Stimulated activated naive CD8-positive, alpha-beta T cell treated with anti-CD3 and anti-CD28 coated beads, Interleukin-15, Interleukin-2, amounts not matched to agents 100 U/mL and 50 U/mL, for 24 hours (primary cell): ENCODE results near the gene PDGFD.
"Not testable (repeated sequence)": the region's sequence is repeated elsewhere in the genome, so short reads cannot be mapped to it uniquely, and the experiment has no call there.

Experiments used
- ATAC-seq: fragments of 150-1000 bp; cut with Tn5 transposase; one replicate; pipeline ENCODE4 v1.10.0; 2021
- DNase-seq: peaks from one replicate; pipeline ENCODE4 v3.0.0; 2021

PDGFD gene

DNA sequence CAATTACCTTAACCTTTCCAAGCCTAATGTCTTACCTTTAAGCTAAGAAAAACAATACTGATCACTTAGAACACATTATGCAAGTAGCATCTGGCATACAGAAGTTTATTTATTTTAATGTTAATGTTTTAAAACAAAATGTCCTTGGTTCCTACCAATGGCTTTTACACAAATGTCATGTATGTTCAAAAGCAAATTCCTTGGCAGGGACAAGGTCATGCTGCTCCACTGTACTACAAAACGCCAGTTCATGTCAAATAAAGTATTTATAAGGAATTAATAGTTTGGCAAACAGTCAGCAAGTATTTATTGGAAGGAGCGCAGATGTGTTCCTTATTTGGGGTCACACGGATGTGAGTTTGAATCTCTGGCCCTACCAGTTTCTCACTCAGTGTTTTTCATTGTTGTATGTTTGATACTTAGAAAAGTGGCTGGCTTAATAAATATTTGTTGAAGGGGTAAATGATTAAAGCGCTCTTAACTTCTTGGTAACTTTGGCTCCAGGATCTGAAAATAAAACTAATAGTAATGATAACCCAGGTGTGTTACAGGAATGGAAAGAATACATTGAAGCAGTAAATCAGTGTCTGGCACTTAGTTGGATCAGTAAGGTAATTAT lies 108.9 kb downstream of the PDGFD start:
- ATAC-seq (no peak), DNase-seq (no peak)

DNA sequence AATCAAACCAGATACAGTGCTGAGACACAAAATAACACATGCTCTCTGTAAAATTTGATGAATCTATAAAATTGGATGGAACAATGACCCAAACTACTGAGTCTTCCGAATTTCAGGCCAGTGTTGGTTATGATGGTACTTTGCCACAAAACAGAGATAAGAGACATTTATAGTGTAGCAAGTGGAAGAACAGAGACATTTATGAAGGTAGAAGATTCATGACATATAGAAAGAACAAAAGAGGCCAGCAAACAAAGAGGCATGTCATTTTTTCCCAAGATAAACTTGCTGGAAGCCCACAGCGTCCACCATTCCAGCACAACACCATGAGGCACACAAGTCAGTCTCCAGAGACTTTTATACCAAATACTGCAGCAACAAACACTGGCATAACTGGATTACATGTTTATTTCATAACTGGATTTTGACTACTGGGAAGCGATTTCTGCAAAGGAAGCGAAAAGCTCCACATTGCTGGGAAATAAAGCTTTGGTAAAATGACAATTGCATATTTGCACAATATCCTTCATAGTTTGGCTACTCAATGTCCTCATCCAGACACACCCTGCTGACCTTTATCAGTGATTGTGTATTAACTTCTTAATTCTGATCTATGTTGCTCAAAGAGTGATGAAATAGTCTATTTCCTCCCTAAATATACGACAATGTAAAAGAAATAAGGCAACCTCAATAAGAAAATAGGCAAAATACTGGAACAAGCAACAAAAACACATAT lies 110.0 kb downstream of the PDGFD start:
- ATAC-seq: no peak
- no peak for DNase-seq

DNA sequence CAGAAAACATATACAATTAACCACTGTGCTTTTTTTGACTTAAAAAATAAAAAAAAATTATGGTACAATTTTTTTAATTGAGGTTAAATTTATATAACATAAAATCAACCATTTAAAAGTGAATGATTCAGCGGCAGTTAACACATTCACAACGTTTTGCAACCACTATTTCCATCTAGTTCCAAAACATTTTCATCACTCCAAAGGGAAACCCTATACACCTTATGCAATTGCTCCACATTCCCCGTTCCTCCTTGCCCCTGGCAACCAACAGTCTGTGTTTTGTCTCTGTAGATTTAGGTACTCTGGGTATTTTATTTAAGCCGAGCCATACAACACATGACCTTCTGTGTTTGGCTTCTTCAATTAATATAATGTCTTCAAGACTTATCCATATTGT lies 112.2 kb downstream of the PDGFD start:
- no peak for ATAC-seq
- no peak for DNase-seq

DNA sequence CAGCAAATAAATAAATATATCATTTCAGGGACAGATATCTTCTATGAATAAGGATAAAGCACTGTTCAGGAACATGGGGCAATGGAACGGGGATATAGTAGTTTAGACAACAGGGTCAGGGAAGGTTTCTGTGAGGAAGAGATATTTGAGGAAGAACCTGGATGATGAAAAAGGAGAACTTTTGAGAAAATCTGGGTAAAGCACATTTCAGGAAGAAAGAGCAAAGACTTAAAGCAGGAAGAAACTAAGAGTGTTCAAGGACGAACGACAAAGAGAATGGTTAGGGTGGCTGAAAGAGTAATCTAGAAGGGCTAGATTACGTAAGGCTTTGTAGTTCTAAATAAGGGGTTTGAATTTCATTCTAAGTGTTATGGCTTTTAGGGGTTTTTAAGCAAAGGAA lies 114.8 kb downstream of the PDGFD start:
- ATAC-seq (no peak), DNase-seq (no peak)

DNA sequence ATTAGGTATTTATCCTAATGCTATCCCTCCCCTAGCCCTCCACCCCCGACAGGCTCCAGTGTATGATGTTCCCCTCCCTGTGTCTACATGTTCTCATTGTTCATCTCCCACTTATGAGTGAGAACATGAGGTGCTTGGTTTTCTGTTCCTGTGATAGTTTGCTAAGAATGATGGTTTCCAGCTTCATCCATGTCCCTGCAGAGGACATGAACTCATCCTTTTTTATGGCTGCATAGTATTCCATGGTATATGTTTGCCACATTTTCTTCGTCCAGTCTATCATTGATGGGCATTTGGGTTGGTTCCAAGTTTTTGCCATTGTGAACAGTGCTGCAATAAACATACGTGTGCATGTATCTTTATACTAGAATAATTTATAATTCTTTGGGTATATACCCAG lies 117.1 kb downstream of the PDGFD start:
- not testable (repeated sequence) for ATAC-seq, DNase-seq

DNA sequence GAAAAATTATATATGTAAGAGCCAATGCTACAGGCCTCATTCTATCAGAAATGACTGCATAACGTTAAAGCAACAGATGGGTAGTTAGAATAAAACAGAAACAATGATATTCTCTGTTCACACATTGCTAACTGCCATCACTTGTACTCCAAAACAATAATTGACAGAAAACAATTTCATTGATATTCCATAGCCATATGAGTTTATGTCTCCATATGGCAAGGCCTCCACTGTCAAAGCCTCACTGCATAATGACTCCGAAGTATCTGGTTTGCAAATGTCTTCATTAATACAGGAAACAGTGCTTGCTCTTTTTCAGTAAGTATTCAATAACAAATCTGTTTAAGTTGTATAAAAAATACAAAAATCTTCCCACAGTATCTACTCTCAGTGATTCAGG lies 117.6 kb downstream of the PDGFD start:
- ATAC-seq (no peak), DNase-seq (no peak)

DNA sequence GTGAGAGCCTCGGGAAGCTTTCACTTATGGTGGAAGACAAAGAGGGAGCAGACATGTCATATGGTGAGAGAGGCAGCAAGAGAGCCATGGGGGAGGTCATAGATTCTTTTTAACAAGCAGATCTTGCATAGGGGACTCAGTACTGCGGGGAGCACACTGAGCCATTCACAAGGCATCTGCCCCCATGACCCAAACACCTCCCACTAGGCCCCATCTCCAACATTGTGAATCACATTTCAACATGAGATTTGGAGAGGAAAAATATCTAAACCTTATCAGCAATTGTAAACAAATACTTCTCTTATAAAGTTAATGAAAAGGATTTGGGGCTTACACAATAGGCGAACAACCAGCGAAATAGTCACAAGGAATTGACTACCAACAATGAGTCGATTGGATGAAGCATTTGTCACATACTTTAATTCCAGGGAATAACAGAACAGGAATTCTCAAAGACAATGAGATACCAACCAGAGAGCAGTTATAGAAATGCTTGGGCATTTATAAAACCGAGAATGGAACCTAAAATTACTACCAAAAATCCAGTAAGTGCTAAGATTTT lies 120.2 kb downstream of the PDGFD start:
- ATAC-seq (no peak), DNase-seq (no peak)

DNA sequence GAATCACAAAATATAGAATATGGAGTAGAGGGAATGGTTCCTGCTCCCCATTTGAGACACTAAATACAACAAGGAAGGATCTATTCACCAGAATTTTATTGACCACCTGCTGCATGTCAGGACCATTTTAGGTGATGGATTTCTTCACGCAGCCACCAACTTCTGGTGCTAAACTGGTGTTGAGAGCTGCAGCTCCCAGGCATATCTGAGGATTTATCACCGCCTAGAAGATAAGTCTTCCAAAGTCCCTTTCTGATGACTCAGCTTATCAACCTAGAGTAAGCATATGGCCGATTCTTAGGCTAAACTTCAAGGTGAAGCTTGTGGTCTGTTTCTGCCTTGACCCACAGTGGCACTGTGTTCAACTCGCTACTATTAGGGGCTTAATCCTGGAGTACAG lies 120.8 kb downstream of the PDGFD start:
- ATAC-seq: no peak
- no peak for DNase-seq

DNA sequence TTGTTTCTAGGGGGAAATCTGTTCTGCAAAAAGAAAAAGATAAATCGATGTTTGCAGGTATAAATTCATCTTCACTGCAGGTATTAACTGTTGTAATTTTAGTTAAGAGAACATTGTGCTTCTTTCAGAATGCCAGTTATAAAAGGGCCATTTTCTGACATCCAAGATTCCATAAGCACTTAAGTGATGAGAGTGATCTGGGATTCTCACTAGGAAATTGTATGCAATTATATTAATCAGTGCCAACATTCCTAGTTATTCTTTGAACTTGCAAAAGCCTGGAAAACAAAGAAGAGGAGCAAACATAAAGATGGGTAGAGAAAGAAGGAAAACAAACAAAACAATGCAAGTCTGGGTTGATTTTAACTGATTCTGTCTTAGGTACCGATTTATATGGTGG lies 122.2 kb downstream of the PDGFD start:
- DNase-seq (no peak), ATAC-seq (no peak)

DNA sequence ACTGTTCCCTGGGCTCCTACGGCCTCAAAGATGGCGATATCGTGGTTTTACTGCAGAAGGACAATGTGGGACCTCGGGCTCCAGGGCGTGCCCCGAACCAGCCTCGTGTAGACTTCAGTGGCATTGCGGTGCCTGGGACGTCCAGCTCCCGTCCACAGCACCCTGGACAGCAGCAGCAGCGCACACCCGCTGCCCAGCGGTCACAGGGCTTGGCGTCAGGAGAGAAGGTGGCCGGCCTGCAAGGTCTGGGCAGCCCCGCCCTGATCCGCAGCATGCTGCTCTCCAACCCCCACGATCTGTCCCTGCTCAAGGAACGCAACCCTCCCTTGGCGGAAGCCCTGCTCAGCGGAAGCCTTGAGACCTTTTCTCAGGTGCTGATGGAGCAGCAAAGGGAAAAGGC lies 127.0 kb downstream of the PDGFD start:
- no peak for DNase-seq
- ATAC-seq: no peak

DNA sequence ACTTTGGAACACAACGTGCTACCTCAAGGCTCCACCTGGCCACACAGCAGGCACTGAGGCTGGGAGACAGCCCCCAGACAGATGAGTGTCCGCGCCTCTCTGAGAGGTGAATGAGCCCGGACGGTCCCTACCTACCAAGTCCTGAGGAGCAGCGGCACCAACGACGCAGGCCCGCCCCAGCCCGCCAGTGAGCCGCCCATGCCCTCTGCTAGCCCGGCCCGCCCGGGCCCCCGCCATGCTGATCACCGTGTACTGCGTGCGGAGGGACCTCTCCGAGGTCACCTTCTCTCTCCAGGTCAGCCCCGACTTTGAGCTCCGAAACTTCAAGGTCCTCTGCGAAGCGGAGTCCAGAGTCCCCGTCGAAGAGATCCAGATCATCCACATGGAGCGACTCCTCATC lies 127.4 kb downstream of the PDGFD start, which contains the start of gene DDI1:
DDI1 (plus strand) TSS at position 53 of the 400 bp plus-strand sequence; CDS start at position 236, 183 bp downstream.
- DNase-seq (no peak), ATAC-seq (no peak)

DNA sequence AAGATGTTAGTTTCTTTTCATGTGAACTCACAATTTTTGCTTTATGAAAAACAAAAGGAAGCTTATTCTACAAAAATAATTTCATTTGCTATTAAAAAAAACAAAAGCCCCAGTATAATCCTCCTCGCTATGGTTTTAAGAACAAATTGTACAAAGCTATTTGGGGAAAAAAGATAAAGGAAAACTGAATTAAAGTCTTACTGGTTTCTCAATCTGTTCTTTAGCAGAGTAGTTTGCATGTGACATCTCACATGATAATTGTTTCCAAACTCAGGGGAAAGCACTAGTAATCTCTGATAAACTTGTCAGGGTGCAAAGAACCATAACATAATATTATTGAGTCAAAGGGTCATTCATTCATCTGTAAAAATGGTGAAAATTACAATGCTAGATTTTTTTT lies 130.4 kb downstream of the PDGFD start:
- DNase-seq (no peak), ATAC-seq (no peak)

DNA sequence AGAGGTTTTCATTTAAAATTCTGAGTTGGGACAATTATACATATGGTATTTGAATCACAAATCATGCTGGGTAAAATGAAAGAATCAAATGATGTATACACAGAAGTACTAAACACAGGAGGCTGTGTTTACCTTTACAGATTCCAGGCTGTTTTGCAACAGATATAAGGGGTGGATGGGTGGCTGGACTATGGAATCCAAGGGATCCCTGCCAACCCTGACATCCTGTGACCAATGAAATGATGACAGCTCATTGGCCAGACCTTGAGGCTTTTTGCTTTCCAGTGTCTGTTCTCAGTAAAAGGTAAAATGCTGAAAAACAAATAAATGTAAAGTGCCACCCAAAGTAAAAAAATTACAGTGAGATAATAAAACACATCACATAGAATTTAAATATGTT lies 130.8 kb downstream of the PDGFD start:
- ATAC-seq: no peak

DNA sequence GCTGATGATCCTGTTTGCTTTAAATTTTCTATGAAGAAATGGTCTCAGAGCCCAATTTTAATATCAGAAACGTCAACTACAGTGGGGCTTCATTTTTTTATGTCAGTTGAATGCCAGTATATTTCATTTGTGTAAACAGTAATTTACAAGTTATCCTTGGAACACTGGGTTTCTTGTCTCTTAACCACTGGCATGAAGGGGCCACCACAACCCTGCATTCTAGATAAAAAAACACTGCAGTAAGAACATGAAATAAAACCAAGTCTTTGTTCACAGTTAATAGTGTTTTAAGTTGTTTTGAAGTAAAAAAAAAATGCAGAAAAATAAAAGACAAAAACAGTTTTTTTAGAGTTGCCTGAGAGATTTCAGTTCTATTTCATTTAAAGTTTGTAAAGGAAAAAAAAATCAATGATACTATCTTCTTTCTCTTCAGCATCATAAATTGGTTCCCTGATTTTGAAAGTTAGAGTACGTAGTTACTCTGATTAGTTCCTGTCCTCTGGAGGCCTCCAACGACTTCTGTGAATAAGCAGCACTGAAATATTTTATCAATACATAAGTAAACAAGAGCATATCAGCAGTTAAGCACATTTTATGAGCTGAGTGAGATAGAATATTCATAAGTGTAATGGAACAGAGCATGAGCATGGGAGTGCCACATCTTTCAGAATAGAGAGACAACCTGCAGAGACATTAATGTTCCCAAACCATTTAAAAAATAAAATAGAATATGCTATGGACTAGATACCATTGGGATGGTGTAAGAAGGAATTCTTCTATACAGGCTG lies 135.3 kb downstream of the PDGFD start:
- DNase-seq (no peak), ATAC-seq (no peak)

More for the DNA sequence above, 130.8 kb downstream of the PDGFD start:
- DNase-seq: no peak

DNA sequence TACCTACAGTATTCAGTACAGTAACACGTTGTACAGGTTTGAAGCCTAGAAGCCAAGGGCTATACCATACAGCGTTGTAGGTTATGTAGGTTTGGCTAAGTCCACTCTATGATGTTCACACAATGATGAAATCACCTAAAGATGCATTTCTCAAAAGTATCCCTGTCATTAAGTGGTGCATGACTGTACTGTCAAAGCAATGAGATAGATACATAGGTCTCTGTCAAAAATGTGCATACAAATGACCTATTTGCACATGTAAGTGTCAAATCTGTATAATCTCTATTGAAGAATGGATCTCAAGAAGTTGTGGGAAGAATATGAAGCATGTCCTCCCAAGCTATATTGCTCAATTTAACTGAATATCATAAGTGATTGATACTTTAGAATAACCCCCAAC lies 139.4 kb downstream of the PDGFD start:
- ATAC-seq (no peak), DNase-seq (no peak)

DNA sequence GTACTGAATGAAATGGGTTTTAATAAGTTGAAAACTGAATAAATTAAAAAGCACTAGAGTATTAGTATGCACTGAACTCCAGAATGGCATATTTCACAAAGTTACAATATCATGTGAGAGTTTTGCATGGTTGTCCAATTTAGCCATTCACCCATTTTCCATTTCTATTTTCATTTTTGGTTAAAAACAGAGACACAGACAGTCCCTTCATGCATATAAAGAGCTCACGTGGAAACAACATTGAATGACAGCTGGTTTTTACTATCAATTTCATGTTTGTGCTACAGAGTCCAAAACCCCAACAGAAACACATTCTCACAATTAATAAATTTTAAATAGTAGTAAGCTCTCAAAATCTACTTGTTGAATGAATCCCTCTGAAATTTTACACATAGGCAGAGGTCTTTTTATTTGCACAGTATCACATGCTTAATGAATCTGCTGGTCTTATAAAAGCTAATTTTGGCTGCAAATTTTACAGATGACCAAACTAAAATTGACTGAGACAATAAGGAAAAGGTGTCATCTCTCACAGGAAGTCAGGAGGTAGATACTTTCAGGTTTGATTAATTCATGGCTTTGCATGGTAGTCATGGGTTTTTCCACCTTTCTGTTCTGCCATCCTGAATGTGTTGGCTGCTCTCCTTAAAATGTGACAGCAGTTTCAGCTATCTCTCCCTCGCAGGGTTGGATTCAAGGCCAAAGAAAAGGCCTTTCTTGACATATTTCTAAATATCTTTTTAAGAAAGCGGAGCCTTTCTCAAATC lies 148.1 kb downstream of the PDGFD start:
- ATAC-seq: no peak
- no peak for DNase-seq

DNA sequence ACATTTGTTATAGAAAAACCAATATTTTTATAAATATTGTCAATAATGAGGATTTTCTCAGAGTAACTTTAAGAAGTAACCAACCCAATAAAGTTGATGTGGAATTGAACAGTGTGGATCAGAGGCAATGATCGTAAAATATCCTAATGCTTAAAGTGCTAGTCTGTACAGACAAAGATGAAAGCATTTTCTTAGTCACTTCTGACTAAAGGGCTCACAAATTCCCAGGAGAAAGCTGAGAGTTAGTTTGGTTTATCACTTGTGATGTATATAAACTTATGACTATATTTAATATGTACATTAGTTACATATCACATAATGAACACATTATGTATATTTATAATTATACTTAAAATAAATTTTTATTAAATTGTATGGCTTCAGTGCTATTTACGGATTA lies 152.9 kb downstream of the PDGFD start:
- ATAC-seq (no peak), DNase-seq (no peak)

DNA sequence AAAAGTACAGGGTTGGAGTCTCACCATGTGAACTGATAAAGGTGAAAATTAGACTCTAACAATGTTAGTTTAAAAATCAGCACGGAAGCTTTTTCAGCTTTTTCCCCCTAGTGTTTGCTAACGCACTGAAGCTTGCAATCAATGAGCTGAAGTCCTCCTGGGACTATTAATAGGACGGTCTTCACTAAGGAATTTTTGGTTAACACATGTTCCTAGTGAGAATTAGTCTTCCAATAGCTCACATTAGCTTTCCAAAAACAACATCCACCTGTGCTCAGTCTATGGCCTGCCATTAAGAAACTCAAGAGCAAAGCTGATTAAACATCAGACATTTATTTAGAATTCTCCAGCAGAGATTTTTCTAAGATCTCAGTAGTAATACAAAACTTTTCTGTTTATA lies 154.2 kb downstream of the PDGFD start:
- no peak for DNase-seq

DNA sequence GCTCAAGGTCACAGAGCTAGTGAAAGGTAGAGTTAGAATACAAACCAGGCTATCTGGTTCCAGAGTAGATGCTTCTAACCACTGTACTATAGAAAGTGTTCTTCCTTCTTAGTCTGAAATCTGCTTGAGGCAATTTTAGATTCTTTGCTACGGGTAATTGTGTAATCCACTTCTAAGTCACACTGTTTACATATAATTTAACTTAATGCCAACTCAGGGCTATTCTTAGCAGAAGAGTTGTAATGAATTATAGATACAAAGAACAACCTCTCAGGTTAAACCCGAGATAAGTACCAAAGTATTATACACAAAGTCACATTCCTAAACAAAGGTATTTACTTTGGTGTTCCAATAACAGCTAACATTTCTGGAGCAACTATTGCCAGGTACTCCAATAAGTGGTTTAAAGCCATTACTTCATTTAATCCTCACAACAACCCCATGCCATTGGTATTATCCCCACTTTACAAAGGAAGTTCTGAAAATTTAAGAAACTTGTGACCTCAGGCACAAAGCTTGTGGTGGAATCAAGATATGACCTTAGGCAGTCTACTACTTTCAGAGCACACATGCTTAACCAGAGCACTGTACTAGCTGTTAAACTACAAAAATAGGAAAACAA lies 158.6 kb downstream of the PDGFD start:
- ATAC-seq (no peak), DNase-seq (no peak)

More for the DNA sequence above, 154.2 kb downstream of the PDGFD start:
- ATAC-seq: no peak

DNA sequence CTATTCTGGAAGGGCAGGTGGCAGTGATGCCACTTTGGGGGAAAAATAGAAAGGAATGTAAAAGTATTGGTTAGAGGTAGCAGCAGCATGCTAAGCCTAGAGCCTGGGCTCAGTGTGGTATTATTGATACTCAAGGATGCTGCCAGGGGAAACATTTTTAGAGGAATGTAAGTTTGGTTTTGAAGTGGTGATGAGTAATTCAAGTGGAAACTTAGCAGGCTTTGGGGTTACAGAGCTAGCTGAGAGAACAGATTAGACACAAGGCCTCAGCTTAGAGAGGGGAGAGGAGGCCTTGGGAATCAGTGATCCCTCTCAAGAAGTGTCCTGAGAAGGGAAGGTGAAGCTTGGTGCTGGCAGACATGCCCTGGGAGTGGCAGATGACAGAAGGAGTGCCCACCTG lies 160.5 kb downstream of the PDGFD start:
- ATAC-seq: no peak
- no peak for DNase-seq

DNA sequence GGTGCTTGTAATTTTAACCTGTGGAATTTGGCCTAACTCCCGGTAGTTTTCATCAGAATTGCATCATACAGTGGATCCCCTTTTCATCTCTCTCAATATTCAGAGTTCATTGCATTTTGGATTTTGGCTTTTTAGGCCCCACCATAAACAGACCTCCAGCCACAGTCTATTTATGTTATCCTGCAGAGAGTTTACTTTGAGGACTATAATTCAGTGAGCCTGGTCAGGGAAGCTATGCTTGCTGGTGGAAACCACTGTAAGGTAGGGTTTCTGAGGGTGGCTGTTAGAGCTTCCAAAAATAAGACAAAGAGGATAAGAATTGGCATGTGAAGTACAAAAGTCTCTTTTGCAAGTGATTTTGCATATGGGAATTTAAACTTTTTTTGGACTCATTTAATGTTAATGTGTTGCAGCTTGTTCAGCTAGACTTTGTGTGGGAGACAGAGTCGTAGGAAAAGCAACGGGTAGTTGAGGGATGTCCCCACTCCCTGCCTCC lies 162.3 kb downstream of the PDGFD start:
- ATAC-seq (no peak), DNase-seq (no peak)
